Activated naive CD8-positive, alpha-beta T cell treated with anti-CD3 and anti-CD28 coated beads for 36 hours (primary cell): ENCODE results near the gene ABTB2. TPM values are rescaled to one million over a fixed set of nuclear protein-coding genes. Genes with fewer than 3 reads are reported as not detected.

Experiments
- DNase-seq: peaks from one replicate; pipeline ENCODE4 v3.0.0; 2021
- H3K27ac Mint-ChIP-seq: one replicate; pipeline ENCODE4 v1.8.0; 2022; ENCODE audit warnings: mild to moderate bottlenecking, moderate library complexity, mixed read lengths
- H3K27me3 Mint-ChIP-seq: one replicate; pipeline ENCODE4 v1.8.0; 2022; ENCODE audit warnings: mild to moderate bottlenecking, mixed read lengths
- H3K36me3 Mint-ChIP-seq: one replicate; pipeline ENCODE4 v1.8.0; 2021; ENCODE audit warnings: mild to moderate bottlenecking, mixed read lengths
- H3K4me1 Mint-ChIP-seq: one replicate; pipeline ENCODE4 v1.8.0; 2021; ENCODE audit warnings: mixed read lengths
- H3K4me3 Mint-ChIP-seq: one replicate; pipeline ENCODE4 v1.8.0; 2022; ENCODE audit warnings: mild to moderate bottlenecking, moderate library complexity, mixed read lengths
- H3K9me3 Mint-ChIP-seq: one replicate; pipeline ENCODE4 v1.8.0; 2022; ENCODE audit warnings: mixed read lengths
- total RNA-seq, 2 experiments: library from RNA; stranded (reverse); gene quantifications; one replicate each; pipeline ENCODE4 v1.2.3, GENCODE V29; 2021

ABTB2 gene
- total RNA-seq, 2 experiments from 2014 or later: 1.4 to 1.5 TPM

- H3K4me3 Mint-ChIP-seq: no peak overlapping the region
- H3K4me1 Mint-ChIP-seq: peaks cover 6% of the 10 kb centered on the region
- H3K9me3 Mint-ChIP-seq: no peaks in the 10 kb centered on the region
- DNase-seq: no peak
- H3K27ac Mint-ChIP-seq: no peak overlapping the region
- peaks cover 30% of the 10 kb centered on the region for H3K36me3 Mint-ChIP-seq
- H3K27me3 Mint-ChIP-seq: no peaks in the 10 kb centered on the region
Observed at GRCh38 chr11:34132261-34132965, 225.4 kb downstream of the ABTB2 start.

DNA sequence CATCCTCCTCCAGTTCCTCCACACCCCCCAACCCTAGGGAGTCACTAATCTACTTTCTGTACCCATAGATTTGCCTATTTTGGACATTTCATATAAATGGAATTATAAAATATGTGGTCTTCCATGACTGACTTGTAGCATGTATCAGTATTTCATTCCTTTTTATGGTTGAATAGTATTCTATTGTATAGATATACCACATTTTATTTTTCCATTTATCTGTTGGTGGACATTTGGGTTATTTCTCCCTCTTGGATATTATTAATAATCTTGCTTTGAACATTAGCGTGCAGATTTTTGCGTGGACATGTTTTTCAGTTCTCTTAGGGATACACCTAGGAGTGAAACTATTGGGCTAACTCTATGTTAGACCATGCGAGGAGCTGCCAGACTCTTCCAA lies 229.0 kb downstream of the ABTB2 start:
- no peak overlapping the region for H3K4me3 Mint-ChIP-seq
- no peaks in the 10 kb centered on the region for H3K9me3 Mint-ChIP-seq
- DNase-seq: no peak
- H3K4me1 Mint-ChIP-seq: no peaks in the 10 kb centered on the region
- peaks cover 32% of the 10 kb centered on the region for H3K36me3 Mint-ChIP-seq
- no peaks in the 10 kb centered on the region for H3K27me3 Mint-ChIP-seq
- no peak overlapping the region for H3K27ac Mint-ChIP-seq

- no peaks in the 10 kb centered on the region for H3K9me3 Mint-ChIP-seq
- H3K36me3 Mint-ChIP-seq: peaks cover 34% of the 10 kb centered on the region
- H3K4me3 Mint-ChIP-seq: no peak overlapping the region
- H3K4me1 Mint-ChIP-seq: no peaks in the 10 kb centered on the region
- H3K27ac Mint-ChIP-seq: peak overlapping the region; percentile 6
- H3K27me3 Mint-ChIP-seq: no peaks in the 10 kb centered on the region
- DNase-seq: no peak
Observed at GRCh38 chr11:34126959-34127848, 230.6 kb downstream of the ABTB2 start.

DNA sequence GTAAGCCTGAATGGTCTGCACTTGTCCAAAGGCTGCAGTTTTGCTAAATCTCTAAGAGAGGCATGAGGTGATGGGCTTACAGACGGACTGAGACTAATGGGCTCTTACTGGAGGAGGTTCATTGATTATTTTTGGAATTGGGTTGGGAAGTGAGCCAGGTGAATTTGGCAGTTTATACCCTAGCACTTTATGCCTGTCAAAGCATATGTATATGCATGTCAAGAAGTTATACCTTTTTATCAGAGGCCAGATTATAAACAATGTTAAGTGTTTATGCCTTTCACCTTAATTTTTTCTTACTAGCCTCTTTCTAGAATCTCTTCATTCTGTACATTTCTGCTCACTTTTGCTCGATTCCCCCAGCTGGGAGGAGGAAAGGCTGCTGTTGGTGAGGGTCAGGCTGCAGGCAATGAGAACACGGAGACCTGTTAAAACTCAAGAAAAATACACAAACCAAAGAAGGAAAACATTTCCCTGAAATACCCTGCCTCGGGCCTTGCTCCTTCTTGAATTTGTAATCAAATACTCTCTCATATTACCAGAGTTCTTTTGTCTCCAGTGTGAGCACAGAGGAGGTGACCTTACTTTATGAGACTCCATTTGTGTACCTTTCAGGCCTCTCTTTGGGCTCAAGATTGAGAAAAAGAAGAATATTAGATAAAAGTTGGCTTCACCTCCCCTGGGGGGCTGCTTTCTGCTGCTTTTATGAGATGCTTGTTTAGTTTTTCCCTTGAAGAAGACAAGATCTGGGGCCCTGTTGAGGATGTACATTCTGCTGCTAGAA lies 232.7 kb downstream of the ABTB2 start:
- no peak overlapping the region for H3K4me3 Mint-ChIP-seq
- H3K9me3 Mint-ChIP-seq: no peaks in the 10 kb centered on the region
- no peak overlapping the region for H3K27ac Mint-ChIP-seq
- DNase-seq: no peak
- H3K36me3 Mint-ChIP-seq: peaks cover 46% of the 10 kb centered on the region
- H3K27me3 Mint-ChIP-seq: no peaks in the 10 kb centered on the region
- no peaks in the 10 kb centered on the region for H3K4me1 Mint-ChIP-seq

DNA sequence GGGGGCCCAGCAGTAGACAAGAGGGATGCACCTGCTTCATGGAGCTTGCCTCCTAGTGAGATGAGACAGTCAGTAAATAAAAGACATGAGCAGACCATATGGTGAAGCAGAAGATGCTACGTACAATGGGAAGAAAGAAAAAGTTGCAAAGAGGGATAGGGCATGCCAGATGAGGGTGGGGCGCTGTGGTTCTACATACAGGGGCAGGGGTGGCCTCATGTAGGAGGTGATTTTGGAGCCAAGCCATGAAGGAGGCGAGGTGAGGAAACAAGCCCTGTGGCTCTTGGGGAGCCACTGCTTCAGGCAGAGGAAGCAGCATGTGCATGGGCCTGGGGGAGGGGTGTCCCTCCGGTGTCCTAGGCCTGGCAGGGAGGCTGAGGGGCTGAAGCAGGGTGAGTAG lies 237.2 kb downstream of the ABTB2 start:
- H3K27me3 Mint-ChIP-seq: no peaks in the 10 kb centered on the region
- H3K9me3 Mint-ChIP-seq: no peaks in the 10 kb centered on the region
- H3K36me3 Mint-ChIP-seq: peaks cover 48% of the 10 kb centered on the region
- no peaks in the 10 kb centered on the region for H3K4me1 Mint-ChIP-seq
- peak overlapping the region; percentile 45 for H3K27ac Mint-ChIP-seq
- H3K4me3 Mint-ChIP-seq: no peak overlapping the region
- DNase-seq: no peak

DNA sequence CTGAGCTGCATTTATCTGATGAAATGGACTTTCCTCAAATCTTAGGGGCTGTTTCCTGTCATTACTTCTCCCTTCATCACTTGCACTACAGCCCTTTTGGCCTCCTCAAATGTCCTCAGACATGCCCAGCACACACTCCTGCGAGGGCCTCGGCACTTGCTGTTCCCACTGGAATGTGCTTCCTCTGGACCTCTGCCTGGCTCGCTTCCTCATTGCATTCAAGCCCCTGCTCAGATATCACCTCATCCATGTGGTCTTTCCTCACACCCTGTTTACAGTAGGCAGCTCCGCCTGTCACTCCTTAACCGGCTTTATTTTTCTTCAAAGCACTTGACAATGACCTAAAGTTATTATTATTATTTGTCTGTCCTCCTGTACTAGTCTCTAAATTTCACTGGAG lies 243.3 kb downstream of the ABTB2 start:
- no peaks in the 10 kb centered on the region for H3K9me3 Mint-ChIP-seq
- H3K36me3 Mint-ChIP-seq: peaks cover 32% of the 10 kb centered on the region
- H3K4me1 Mint-ChIP-seq: peaks cover 4% of the 10 kb centered on the region
- DNase-seq: no peak
- H3K27ac Mint-ChIP-seq: no peak overlapping the region
- H3K27me3 Mint-ChIP-seq: no peaks in the 10 kb centered on the region
- H3K4me3 Mint-ChIP-seq: no peak overlapping the region

DNA sequence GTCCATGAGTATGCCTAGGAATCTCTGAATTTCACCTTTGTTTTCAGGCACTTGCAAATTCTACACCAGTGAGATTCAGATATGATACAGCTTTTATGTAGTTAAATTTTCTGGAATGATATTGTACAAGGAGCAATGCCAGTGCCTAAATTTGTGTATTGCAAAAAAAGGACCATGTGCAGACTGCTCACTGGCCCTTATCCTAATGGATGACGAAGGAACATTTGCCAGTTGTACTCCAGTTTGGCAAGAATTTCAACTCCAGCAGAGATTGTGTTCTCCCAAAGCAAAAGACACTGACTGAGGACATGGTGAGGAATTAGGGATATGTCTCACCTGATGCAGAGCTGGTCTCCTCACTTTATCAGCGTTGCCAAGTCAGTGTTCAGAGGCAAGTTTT lies 243.8 kb downstream of the ABTB2 start:
- no peak overlapping the region for H3K27ac Mint-ChIP-seq
- no peak for DNase-seq
- H3K36me3 Mint-ChIP-seq: peaks cover 37% of the 10 kb centered on the region
- no peak overlapping the region for H3K4me3 Mint-ChIP-seq
- H3K4me1 Mint-ChIP-seq: peaks cover 9% of the 10 kb centered on the region
- no peaks in the 10 kb centered on the region for H3K9me3 Mint-ChIP-seq
- no peaks in the 10 kb centered on the region for H3K27me3 Mint-ChIP-seq

GRCh38 chr11:34111722-34112270 lies 246.0 kb downstream of the ABTB2 start:
- no peak overlapping the region for H3K27ac Mint-ChIP-seq
- no peak for DNase-seq
- peaks cover 25% of the 10 kb centered on the region for H3K4me1 Mint-ChIP-seq
- H3K9me3 Mint-ChIP-seq: no peaks in the 10 kb centered on the region
- H3K36me3 Mint-ChIP-seq: peaks cover 43% of the 10 kb centered on the region
- H3K4me3 Mint-ChIP-seq: no peak overlapping the region
- H3K27me3 Mint-ChIP-seq: no peaks in the 10 kb centered on the region

- Mint-ChIP-seq H3K27me3 (peaks cover 7% of the 10 kb centered on the region), H3K27ac (peak overlapping the region; percentile 98), H3K4me3 (peak overlapping the region; percentile 87), H3K9me3 (no peaks in the 10 kb centered on the region), H3K36me3 (peaks cover 45% of the 10 kb centered on the region), H3K4me1 (peaks cover 49% of the 10 kb centered on the region)
- no peak for DNase-seq
Observed at GRCh38 chr11:34105957-34106504, 251.8 kb downstream of the ABTB2 start.

DNA sequence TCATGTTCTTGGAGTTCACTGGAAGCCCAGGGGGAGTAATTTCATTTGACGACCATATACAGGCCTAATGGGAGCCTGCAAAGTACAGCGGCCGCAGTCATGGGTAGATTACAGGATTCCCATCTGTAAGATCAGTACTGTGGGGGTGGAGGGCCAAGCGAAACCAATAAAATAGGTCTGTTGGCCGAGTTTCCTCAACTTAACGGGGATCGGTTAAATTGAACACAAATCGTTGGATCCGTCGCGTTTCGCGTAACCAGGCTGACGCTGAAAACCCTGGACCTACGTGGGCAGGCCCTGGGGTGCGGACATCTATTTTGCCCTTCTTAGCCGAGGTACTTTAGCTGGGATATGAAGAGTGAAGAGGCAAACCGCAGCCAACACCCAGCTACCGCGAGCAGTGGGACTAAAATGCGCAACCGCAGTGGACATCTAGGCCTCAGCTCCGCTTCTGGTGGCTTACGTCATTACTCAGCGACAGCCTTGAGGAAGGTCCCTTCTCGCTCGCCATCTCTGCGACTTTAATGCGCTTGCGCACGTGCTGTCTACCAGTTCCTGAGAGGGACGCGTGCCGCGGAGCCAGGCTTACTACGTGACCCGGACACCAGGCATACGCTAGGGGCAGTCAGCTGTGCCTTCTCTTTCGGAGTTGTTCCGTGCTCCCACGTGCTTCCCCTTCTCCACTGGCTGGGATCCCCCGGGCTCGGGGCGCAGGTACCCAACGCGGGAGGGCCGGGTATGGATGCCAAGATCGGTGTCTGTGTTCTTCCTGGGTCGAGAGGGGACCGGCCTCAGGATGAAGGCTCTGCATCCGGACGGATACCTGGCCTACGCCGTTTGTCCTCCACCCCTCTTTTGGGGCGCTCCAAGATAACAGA lies 252.5 kb downstream of the ABTB2 start, which contains the start of gene NAT10:
NAT10 (plus strand) TSS at position 551 of the 878 bp plus-strand sequence. CDS start 2,597 bp downstream, outside the sequence.
- H3K9me3 Mint-ChIP-seq: no peaks in the 10 kb centered on the region
- peaks cover 45% of the 10 kb centered on the region for H3K36me3 Mint-ChIP-seq
- peaks cover 49% of the 10 kb centered on the region for H3K4me1 Mint-ChIP-seq
- DNase-seq: peak; percentile 94
- peak within 1 kb of the TSS; percentile 98 for H3K27ac Mint-ChIP-seq
- H3K27me3 Mint-ChIP-seq: peaks cover 7% of the 10 kb centered on the region
- H3K4me3 Mint-ChIP-seq: peak within 1 kb of the TSS; percentile 87

- H3K4me3 Mint-ChIP-seq: peak overlapping the region; percentile 87
- peak overlapping the region; percentile 98 for H3K27ac Mint-ChIP-seq
- H3K9me3 Mint-ChIP-seq: no peaks in the 10 kb centered on the region
- H3K4me1 Mint-ChIP-seq: peaks cover 46% of the 10 kb centered on the region
- peaks cover 42% of the 10 kb centered on the region for H3K36me3 Mint-ChIP-seq
- no peak for DNase-seq
- peaks cover 7% of the 10 kb centered on the region for H3K27me3 Mint-ChIP-seq
Observed at GRCh38 chr11:34104680-34105078, 253.1 kb downstream of the ABTB2 start.
